HEK293T (cell line): ENCODE results near the gene RPAP3.

ENCODE experiments used
- ARNT ChIP-seq: fragments of 450-650 bp; IDR thresholded peaks from 2 replicates; pipeline ENCODE4 v1.6.1; 2017; ENCODE audit warnings: mild to moderate bottlenecking
- ELF4 ChIP-seq: fragments of 450-650 bp; IDR thresholded peaks from 2 replicates; pipeline ENCODE4 v1.6.1; 2017; ENCODE audit warnings: antibody characterized with exemption
- FOXA1 ChIP-seq: fragments of 450-650 bp; IDR thresholded peaks from 2 replicates; pipeline ENCODE4 v1.6.1; 2016; ENCODE audit warnings: mild to moderate bottlenecking
- FOXM1 ChIP-seq: fragments of 450-650 bp; IDR thresholded peaks from 2 replicates; pipeline ENCODE4 v1.6.1; 2017; ENCODE audit warnings: mild to moderate bottlenecking, borderline replicate concordance
- LEF1 ChIP-seq: fragments of 450-650 bp; IDR thresholded peaks from 2 replicates; pipeline ENCODE4 v1.6.1; 2017; ENCODE audit warnings: mild to moderate bottlenecking, borderline replicate concordance
- NFRKB ChIP-seq: fragments of 450-650 bp; IDR thresholded peaks from 2 replicates; pipeline ENCODE4 v1.6.1; 2016; ENCODE audit warnings: mild to moderate bottlenecking, moderate library complexity
- PKNOX1 ChIP-seq: fragments of 450-650 bp; IDR thresholded peaks from 2 replicates; pipeline ENCODE4 v1.6.1; 2016
- SP1 ChIP-seq: fragments of 450-650 bp; IDR thresholded peaks from 2 replicates; pipeline ENCODE4 v1.6.1; 2017

GRCh38 chr12:47742253-47742825, 36.5 kb upstream of the RPAP3 start:
- TF ChIP-seq ARNT (no peak), FOXA1 (no peak), NFRKB (no peak), FOXM1 (no peak; the same call in 1 of the 2 replicates), LEF1 (no peak), ELF4 (no peak), SP1 (no peak), PKNOX1 (no peak)
